HPDE6-E6E7 (cell line): ENCODE measurements around the gene RIMS1.
"Not testable (repeated sequence)": the region's sequence is repeated elsewhere in the genome, so short reads cannot be mapped to it uniquely, and the experiment has no call there.

ENCODE experiments used
- DNase-seq: peaks from one replicate; pipeline ENCODE4 v3.0.0; 2011; ENCODE audit warnings: missing footprints; ENCODE audit errors: extremely low spot score

The RIMS1 gene

GRCh38 chr6:71982389-71982788 lies 96.0 kb downstream of the RIMS1 start:
- peak; percentile 7 for DNase-seq

GRCh38 chr6:71983131-71983530 lies 96.8 kb downstream of the RIMS1 start:
- DNase-seq: no peak

- no peak for DNase-seq
These were observed 108.4 kb downstream of the RIMS1 start for GRCh38 chr6:71994705-71995271.

DNA sequence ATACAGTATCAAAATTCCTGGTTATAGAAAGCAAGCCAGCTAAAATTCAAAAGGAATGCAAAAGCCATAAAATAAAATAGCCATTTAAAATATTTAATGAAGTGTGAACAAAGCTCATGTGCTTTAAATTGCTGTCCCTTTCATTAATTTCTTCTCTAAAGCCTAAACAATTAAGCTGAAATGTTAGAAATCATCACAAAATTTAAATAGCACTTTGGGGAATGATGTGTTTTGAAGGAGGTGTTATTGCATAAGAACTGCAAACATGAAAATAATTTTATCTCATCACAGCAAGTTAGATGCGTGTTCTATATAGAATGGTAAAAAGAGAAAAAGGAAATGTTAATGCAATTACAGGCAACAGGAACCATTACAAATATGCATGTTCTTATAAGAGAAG lies 111.0 kb downstream of the RIMS1 start:
- DNase-seq: no peak

- DNase-seq: no peak
These were observed 116.1 kb downstream of the RIMS1 start for GRCh38 chr6:72002415-72002814.

DNA sequence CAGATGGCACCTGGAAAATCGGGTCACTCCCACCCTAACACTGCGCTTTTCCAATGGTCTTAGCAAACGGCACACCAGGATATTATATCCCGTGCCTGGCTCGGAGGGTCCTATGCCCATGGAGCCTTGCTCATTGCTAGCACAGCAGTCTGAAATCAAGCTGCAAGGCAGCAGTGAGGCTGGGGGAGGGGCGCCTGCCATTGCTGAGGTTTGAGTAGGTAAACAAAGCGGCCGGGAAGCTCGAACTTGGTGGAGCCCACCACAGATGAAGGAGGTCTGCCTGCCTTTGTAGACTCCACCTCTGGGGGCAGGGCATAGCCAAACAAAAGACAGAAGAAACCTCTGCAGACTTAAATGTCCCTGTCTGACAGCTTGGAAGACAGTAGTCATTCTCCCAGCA lies 120.2 kb downstream of the RIMS1 start:
- not testable (repeated sequence) for DNase-seq

DNA sequence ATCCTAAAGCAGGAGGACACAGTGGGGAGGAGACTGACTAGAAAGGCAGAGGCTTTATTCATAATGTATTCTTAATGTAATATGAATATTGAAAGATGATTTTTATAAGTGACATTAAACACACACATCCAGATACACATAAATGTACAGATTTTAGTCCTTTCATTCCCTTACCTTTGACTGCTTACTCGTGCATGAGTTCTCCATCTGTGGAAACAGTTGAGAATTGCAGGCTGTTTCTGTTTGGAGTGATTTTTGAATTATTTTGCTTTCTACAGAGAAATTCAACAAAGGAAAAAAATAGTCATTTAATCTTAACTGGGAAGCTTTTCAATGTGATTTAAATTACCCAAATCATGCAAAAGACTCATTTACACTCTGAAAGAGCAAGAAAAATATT lies 136.5 kb downstream of the RIMS1 start:
- no peak for DNase-seq

DNA sequence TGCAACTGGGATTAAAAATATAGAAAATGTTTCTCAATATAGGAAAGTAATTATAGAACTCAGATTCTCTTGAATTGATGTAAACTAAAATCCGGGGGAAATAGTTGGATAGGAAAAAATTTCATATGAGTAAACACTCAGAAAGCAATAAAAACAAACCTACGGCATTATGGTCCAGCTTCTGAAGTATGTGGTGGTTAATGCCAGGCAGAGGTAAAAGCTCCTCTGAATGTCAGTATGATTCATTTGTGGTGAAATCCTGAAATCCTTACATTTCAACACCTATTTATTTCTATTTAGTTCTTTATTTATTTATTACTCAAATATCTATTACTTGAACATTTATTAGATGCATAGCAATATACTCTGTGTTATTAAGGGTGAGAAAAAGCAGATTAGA lies 145.1 kb downstream of the RIMS1 start:
- DNase-seq: peak; percentile 20

DNA sequence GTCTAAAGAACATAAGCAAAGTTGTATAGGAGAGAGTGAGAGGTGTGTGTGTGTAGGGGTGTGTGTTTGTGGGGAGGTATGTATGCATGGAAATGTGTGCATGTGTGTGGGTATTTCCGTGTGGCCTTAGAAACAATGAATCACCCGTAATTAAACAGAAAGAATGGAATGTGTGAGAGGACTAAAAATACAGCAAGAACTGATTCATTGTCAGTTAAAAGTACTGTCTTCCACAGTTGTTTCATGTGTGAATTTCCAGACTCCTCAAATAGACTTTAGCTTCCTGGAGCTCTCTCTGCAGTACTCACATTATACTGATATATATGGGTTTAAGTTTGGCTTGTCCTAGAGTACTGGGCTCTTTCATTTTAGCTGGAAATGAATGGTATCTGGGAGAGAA lies 145.7 kb downstream of the RIMS1 start:
- peak; percentile 6 for DNase-seq

GRCh38 chr6:72035486-72035885 lies 149.1 kb downstream of the RIMS1 start:
- no peak for DNase-seq

DNA sequence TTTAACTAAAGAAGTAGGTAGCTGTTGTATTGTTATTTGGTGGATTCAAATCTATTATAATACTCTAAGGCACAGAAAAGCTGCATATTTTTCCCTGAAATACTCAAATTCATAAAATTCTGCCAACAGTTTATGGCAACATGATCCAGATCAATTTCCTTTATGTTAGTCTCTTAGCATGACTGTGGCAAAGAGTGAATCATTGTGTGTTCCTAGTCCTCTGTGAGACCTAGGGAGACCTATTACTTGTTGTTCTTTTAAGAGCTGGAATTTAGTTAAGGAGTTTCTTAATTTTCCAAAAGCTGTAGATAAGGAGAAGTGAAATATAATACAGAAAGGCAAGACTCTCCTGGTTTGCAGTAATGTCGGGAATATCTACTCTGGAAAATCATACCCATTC lies 149.6 kb downstream of the RIMS1 start:
- DNase-seq: no peak

- no peak for DNase-seq
These were observed 150.7 kb downstream of the RIMS1 start for GRCh38 chr6:72037006-72037405.

- no peak for DNase-seq
These were observed 153.8 kb downstream of the RIMS1 start for GRCh38 chr6:72040111-72040510.

DNA sequence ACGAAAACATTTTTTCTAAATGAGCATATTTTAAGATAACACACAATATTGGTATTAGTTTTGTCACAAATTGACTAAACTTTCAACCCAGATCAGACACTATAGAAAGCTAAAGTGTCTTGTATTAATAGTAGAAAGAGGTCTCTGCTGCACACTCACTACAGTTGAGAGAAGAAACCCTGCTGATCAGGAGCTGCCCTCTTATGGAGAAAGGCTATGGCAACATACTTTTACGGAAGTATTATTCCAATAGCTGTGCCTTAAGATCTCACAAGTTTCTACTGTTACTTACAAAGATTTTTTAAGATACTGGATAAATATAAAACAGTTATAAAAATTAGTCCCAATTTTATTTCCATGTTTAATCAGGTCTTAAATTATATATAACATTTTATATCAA lies 155.7 kb downstream of the RIMS1 start:
- DNase-seq: no peak

DNA sequence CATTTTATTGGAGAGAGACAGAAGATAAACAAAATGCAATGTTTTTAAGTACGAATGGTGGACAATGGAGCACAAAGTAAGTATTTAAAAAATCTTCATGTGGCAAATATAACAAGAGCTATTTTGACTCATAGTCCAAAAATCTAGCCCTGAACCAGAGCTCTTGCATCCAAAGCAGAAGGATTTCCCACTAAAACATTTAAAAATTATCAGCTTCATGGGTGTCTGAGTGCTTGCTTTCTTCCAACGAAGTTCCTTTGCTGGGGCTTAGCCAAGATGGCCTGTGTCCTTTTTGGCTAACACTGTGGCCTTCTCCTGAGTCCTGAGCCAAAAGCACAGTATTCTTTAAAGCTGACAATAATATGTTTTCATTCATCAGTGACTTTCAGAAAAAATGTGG lies 161.7 kb downstream of the RIMS1 start:
- no peak for DNase-seq

DNA sequence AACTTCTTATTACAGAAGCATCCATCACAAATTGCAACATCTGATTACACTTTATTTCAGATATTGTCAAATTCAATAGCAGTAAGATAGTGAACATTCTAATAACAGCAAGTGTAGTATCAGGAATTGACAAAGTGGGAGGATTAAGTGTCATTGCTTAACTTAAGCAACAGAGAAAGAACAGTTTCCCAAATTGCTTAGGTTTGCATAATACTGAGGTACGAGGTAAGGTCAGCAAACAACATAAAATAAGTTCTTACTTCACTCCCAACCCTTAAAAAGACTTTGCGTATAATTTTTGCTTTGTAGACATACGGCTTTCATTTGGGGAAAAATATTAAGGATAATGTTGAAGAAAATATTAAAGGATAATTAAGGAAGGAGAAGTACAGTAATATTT lies 163.0 kb downstream of the RIMS1 start:
- no peak for DNase-seq

DNA sequence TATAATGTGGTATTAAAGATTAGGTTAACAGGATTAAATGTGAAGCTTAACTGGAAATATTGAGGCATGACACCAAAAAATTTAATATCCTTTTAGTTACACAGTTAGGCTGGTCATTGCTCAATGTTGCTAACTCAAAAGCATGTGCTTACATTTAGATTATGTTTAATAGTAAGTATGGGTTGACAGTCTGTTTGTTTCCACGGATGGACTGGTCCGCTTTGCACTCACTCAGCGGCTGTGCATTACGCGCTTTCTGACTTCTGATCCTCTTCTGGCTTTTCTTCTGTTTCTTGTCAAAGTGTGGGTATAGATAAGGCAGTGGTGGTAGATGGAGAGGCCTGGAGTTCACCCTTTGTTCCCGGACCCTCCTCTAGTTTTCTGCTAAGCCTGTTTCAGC lies 174.9 kb downstream of the RIMS1 start:
- no peak for DNase-seq

GRCh38 chr6:72064399-72064975 lies 178.1 kb downstream of the RIMS1 start:
- no peak for DNase-seq

GRCh38 chr6:72078096-72078495 lies 191.7 kb downstream of the RIMS1 start:
- DNase-seq: no peak

DNA sequence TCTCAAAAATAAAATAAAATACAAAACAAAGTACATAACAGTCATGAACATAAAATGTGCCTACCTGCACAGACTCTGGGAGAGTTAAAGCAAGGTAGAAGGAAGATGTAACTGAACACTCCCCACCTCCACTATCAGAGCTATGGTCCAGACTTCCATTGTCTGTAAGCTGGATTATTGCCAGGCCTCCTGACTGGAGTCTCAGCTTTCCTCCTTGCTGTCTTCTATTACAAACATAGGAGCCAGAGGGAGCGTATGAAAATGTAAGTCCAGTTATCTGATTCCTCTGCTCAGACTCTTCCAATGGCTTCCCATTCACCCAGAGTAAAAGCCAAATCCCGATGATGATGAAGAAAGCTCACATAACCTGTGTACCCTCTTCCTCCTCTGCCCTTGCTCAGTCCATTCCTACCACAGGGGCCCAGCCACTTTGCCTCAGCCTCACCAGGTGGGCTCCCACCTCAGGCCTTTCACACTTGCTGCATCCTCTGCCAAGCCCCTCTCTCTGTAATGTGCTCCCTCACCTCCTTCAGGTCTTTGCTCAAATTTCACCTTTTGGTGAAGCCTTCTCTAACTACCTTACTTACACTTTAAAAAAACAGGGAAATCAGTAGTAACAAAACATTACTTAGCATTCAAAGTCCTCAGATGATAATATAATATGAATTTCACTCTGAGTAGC lies 194.1 kb downstream of the RIMS1 start:
- DNase-seq: no peak

DNA sequence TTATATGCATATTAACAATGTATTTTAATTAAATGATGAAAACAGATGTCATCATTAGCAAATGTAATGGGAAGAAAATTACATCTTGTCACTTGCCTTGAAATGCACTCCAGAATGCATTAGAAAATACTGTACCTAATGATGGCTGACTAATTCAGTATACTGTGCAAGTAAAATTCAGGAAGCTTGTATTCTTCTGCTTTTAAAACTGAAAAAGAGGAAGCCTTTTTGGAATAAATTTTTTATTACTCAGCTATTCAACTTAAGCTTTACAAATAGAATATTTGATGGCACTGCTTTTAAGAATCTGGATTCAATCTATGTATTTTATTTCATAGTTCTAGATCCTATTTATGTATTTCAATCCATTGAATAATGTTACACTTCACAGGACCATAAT lies 195.5 kb downstream of the RIMS1 start:
- DNase-seq: no peak

- DNase-seq: no peak
These were observed 197.6 kb downstream of the RIMS1 start for GRCh38 chr6:72083976-72084375.

GRCh38 chr6:72084992-72085569 lies 198.7 kb downstream of the RIMS1 start:
- DNase-seq: no peak
